A673 (cell line): ENCODE data around the gene ELMO3. TPM values are rescaled to one million over a fixed set of nuclear protein-coding genes. Genes with fewer than 3 reads are reported as not detected.

Experiments used
- BruUV-seq: library from RNA; stranded (reverse); fragments of 400-500 nt; replicated peaks from 2 replicates; lab custom pipeline; 2021; lab: Mats Ljungman, UMichigan
- CTCF ChIA-PET: fragments of 300-600 bp; sonication (Branson Sonifier 250); formaldehyde crosslinking; loops from one replicate; lab custom pipeline; 2022; ENCODE audit warnings: antibody characterized with exemption; lab: Charles Lee
- POLR2A ChIA-PET: fragments of 300-600 bp; sonication (Branson Sonifier 250); formaldehyde crosslinking; loops from one replicate; lab custom pipeline; 2022; ENCODE audit warnings: antibody characterized with exemption; ENCODE audit not compliant: low non-redundant PET; lab: Charles Lee
- DNase-seq: peaks from one replicate; pipeline ENCODE4 v3.0.0-alpha.2; 2015; ENCODE audit warnings: low spot score
- H3K27ac ChIP-seq: fragments of 200-600 bp; sonication (generic); 2 replicates; pipeline ENCODE4 v1.5.1; 2016; ENCODE audit warnings: mixed run types, low read depth, mild to moderate bottlenecking, mixed read lengths, antibody characterized with exemption, low read length; ENCODE audit not compliant: poor library complexity, severe bottlenecking
- H3K27me3 ChIP-seq: fragments of 200-600 bp; sonication (generic); replicated peaks from 2 replicates; pipeline ENCODE4 v1.6.1; 2017; ENCODE audit warnings: mixed run types, low read depth, mild to moderate bottlenecking, mixed read lengths, antibody characterized with exemption, low read length; ENCODE audit not compliant: insufficient read depth, poor library complexity
- H3K36me3 ChIP-seq: fragments of 200-600 bp; sonication (generic); 2 replicates; pipeline ENCODE4 v1.6.1; 2016; ENCODE audit warnings: mixed run types, mild to moderate bottlenecking, mixed read lengths, antibody characterized with exemption, low read length; ENCODE audit not compliant: insufficient read depth, poor library complexity, severe bottlenecking
- H3K4me1 ChIP-seq: fragments of 200-600 bp; sonication (generic); 2 replicates; pipeline ENCODE4 v1.6.1; 2017; ENCODE audit warnings: mixed run types, mild to moderate bottlenecking, mixed read lengths, antibody characterized with exemption, low read length; ENCODE audit not compliant: insufficient read depth, poor library complexity, severe bottlenecking
- H3K4me3 ChIP-seq: fragments of 200-600 bp; sonication (generic); 2 replicates; pipeline ENCODE4 v1.5.1; 2016; ENCODE audit warnings: low read depth, mixed run types, mild to moderate bottlenecking, mixed read lengths, low read length; ENCODE audit not compliant: poor library complexity, severe bottlenecking
- H3K9me3 ChIP-seq: fragments of 200-600 bp; sonication (generic); 2 replicates; pipeline ENCODE4 v1.6.1; 2016; ENCODE audit warnings: mixed run types, low read depth, mild to moderate bottlenecking, mixed read lengths, antibody characterized with exemption, low read length; ENCODE audit not compliant: poor library complexity, severe bottlenecking
- EZH2 ChIP-seq: fragments of 200-600 bp; sonication (generic); IDR thresholded peaks from 2 replicates; pipeline ENCODE4 v1.6.1; 2017; ENCODE audit warnings: borderline replicate concordance, low read depth, mild to moderate bottlenecking, mixed read lengths, antibody characterized with exemption, low read length; ENCODE audit not compliant: poor library complexity, severe bottlenecking
- intact Hi-C: fragments of 100-400 bp; cut with micrococcal nuclease; formaldehyde crosslinking; loops from one replicate; pipeline ENCODE4 v1.10.0; 2022; ENCODE audit not compliant: unreplicated experiment
- total RNA-seq: library from RNA; stranded (reverse); gene quantifications from 2 replicates; pipeline ENCODE4 v1.2.3, GENCODE V29; 2021
- TF ChIP-seq, protein P1 (sequence below): fragments of 300-800, 200-600 bp; sonication (generic); conservative IDR thresholded peaks from 2 replicates; pipeline ENCODE4 v1.5.1; 2017; ENCODE audit warnings: low read depth, mild to moderate bottlenecking, antibody characterized with exemption, low read length, moderate library complexity, mixed read lengths

The ELMO3 gene
- total RNA-seq, 1 experiment from 2014 or later = 4.7 TPM

- BruUV-seq = no TSS peak
Observed at GRCh38 chr16:67206129-67206837, 7.4 kb downstream of the ELMO3 start.

GRCh38 chr16:67206838-67207248 is 7.9 kb downstream of the ELMO3 start:
- Histone ChIP-seq H3K4me3 (no peak overlapping the region), H3K9me3 (no peaks in the 10 kb centered on the region), H3K36me3 (peaks cover 13% of the 10 kb centered on the region), H3K4me1 (no peaks in the 10 kb centered on the region), H3K27ac (no peak overlapping the region), H3K27me3 (no peaks in the 10 kb centered on the region)
- no TSS peak for BruUV-seq
- ChIA-PET CTCF (no interaction called here), POLR2A (no interaction called here)
- TF ChIP-seq, protein P1, sequence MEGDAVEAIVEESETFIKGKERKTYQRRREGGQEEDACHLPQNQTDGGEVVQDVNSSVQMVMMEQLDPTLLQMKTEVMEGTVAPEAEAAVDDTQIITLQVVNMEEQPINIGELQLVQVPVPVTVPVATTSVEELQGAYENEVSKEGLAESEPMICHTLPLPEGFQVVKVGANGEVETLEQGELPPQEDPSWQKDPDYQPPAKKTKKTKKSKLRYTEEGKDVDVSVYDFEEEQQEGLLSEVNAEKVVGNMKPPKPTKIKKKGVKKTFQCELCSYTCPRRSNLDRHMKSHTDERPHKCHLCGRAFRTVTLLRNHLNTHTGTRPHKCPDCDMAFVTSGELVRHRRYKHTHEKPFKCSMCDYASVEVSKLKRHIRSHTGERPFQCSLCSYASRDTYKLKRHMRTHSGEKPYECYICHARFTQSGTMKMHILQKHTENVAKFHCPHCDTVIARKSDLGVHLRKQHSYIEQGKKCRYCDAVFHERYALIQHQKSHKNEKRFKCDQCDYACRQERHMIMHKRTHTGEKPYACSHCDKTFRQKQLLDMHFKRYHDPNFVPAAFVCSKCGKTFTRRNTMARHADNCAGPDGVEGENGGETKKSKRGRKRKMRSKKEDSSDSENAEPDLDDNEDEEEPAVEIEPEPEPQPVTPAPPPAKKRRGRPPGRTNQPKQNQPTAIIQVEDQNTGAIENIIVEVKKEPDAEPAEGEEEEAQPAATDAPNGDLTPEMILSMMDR = no peak
- TF ChIP-seq EZH2 = no peak
- intact Hi-C loops = no loop called here
- no peak for DNase-seq

More at GRCh38 chr16:67206129-67206837, 7.4 kb downstream of the ELMO3 start:
- no peak for DNase-seq
- H3K36me3 ChIP-seq = peaks cover 18% of the 10 kb centered on the region
- H3K27me3 ChIP-seq = no peaks in the 10 kb centered on the region
- POLR2A ChIA-PET = interaction anchor here (0.6 kb wide), 1 partner anchor 26 kb away, joined by 8 read pairs; no protein-coding TSS in a partner anchor
- H3K4me3 ChIP-seq = no peak overlapping the region
- no peaks in the 10 kb centered on the region for H3K4me1 ChIP-seq
- CTCF ChIA-PET = no interaction called here
- intact Hi-C loops = no loop called here
- H3K9me3 ChIP-seq = no peaks in the 10 kb centered on the region
- no peak overlapping the region for H3K27ac ChIP-seq
- TF ChIP-seq, protein P1 = no peak
- TF ChIP-seq EZH2 = no peak

DNA sequence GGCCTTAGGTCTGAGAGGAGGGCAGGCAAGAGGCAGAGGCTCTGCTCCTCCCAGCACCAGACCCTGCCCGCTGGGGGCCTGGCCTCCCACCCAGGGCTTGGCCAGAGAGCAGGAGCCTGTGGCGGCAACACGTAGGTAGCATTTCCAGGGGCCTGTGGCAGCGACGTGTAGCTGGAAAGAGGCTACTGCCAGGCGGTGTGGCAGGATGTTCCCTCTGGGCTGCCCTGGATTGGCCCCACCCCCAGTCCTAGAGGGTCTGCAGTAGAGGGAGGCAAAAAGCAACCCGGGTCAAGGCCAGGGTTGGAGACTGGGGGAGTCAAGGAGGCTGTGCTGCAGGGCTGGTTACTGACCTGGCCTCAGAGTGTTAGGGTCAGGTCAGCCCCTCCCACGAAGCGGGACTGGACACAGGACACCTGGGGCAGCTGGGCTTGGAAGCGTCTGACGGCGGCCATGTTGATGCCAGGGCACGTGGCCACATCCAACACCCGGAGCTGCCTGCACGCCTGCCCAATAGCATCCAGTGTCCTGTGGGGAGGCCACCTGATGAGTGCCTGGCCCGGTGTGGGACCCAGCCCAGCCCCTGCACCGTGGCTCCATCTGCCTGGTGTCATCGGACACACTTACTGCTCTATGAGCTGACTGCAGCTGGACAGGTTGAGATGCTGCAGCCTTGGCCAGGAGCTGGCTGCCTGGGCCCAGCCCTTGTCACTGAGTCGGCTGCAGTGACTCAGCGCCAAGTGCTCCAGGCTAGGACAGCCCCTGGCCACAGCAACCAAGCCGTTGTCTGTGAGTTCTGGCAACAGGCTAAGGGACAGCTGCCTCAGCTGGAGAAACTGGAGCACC is 8.5 kb downstream of the ELMO3 start:
- no TSS peak for BruUV-seq
- Histone ChIP-seq H3K27ac (no peak overlapping the region), H3K9me3 (no peaks in the 10 kb centered on the region), H3K4me1 (no peaks in the 10 kb centered on the region), H3K27me3 (no peaks in the 10 kb centered on the region), H3K4me3 (no peak overlapping the region), H3K36me3 (peaks cover 7% of the 10 kb centered on the region)
- TF ChIP-seq, protein P1 = no peak
- no peak for TF ChIP-seq EZH2
- DNase-seq = no peak
- intact Hi-C loops = no loop called here
- ChIA-PET CTCF (interaction anchor here (0.6 kb wide), 1 partner anchor 20 kb away, joined by 3 read pairs; no protein-coding TSS in a partner anchor), POLR2A (no interaction called here)
